GM10266 (cell line): ENCODE data around the gene RHOB.

Experiments used
- DNase-seq: peaks from one replicate; pipeline ENCODE4 v3.0.0; 2012; ENCODE audit errors: extremely low spot score
- CTCF ChIP-seq: IDR thresholded peaks from 2 replicates; pipeline ENCODE4 v1.5.1; 2012; ENCODE audit warnings: mild to moderate bottlenecking, low read depth; ENCODE audit not compliant: control insufficient read depth, insufficient read depth; ENCODE audit errors: missing control alignments

RHOB gene

DNA sequence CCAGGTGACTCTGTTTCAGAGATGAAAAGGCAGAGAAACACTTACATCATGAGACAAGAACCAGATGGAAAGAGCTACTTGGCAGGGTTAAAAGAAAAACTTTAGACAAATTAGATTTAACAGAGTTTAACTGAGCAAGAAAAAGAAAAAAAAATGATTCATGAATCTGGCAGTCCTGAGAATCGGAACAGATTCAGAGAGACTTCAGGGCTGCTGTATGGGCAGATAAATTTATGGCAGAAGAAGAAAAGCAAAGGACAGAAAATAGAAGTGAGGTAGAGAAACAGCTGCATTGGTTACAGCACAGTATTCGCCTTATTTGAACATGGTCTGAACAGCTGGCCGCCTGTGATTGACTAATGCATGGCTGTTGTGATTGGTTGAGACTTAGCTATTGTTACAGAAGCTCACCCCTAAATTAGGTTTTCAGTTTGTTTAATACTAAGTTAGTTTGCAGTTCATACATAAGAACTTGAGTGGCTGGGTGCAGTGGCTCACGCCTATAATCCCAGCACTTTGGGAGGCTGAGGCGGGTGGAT, 43.0 kb upstream of the RHOB start:
- no peak for DNase-seq
- no peak for TF ChIP-seq CTCF

DNA sequence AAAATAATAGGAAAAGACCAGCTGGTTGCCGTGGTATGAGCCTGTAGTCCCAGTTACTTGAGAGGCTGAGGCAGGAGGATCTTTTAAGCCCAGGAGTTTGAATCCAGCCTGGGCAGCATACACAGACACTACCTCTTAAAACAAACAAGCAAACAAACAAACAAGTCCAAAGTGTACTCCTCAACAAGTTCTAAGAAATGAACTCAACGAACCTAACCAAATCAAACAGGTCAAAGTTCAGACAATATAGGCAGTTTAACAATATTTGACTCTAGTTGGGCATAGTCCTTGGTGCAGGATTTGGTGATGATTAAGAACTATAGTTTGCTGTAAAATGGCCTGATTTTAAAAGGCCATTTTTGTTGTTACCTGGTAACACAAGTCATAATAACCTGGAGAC, 41.9 kb upstream of the RHOB start:
- no peak for TF ChIP-seq CTCF
- DNase-seq = no peak

DNA sequence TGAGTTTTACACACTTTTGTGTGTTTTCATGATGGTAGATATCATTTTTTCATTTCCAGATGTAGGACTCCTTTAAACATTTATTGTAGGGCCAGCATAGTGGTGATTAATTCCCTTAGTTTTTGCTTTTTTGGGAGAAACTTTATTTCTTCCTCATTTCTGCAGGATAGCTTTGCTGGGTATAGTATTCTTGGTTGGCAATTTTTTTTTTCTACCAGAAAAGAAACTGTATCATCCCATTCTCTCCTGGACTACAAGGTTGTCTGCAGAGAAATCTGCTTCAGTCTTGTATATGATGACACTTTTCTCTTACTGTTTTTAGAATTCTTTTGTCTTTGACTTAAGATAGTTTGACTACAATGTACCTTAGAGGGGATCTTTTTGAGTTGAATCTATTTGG, 37.8 kb upstream of the RHOB start:
- DNase-seq = no peak
- TF ChIP-seq CTCF = no peak

GRCh38 chr2:20410556-20411277, 36.2 kb upstream of the RHOB start:
- DNase-seq = no peak
- TF ChIP-seq CTCF = no peak

DNA sequence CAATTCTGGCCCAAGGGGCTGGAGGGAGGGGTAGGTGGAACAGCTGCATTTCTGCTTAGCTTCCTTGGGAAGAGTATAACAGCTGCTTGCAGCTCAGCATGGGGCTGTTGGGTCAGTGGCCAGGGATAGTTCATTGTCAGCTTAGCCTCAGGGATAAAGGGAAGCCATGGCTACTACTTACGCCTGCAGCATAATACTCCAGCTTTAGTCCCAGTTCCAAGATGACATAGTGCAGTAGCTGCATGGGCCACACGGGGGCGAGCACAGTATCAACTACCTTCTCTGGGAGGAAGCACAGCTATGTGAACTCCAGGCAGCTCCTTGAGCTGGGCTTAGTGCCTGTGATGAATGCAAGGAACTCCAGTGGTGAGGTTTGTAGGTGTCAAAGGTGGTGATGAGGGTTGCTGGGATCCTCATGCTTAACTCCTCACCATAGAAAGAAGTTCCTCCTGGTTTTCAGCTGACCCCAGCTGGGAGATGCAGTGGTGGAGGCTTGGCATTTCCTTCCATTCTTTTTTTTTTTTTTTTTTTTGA, 35.4 kb upstream of the RHOB start:
- DNase-seq = peak; percentile 69
- peak; percentile 91 for TF ChIP-seq CTCF

GRCh38 chr2:20414806-20415205, 32.1 kb upstream of the RHOB start:
- no peak for DNase-seq
- no peak for TF ChIP-seq CTCF

DNA sequence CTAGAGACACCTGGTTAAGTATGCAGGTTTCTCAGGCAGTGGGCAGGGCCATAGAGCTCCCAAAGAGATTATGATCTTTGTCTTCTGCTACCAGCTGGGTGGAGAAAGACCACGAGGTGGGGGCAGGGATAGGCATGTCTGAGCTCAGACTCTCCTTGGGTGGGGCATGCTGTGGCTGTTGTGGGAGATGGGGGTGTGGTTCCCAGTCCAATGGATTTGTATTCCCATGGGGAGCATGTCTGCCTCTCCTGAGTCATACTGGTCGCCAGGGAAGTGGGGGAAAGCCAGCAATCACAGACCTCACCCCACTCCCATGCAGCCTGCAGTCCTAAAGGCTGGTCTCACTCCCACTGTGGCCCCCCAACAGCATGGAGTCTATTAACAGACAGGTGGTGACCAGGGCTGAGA, 31.4 kb upstream of the RHOB start:
- no peak for DNase-seq

More for the DNA sequence above, 31.4 kb upstream of the RHOB start:
- no peak for TF ChIP-seq CTCF
